H1 (cell line): ENCODE data around the gene SGMS2.

ENCODE experiments used
- CREB1 ChIP-seq: IDR thresholded peaks from 2 replicates; pipeline ENCODE4 v1.6.1; 2012; ENCODE audit warnings: inconsistent platforms
- EP300 ChIP-seq, 2 experiments: IDR thresholded peaks; 1 replicate in 1 of 2; 2 replicates in 1 of 2; pipeline ENCODE4 v1.6.1; 2011 to 2012; ENCODE audit warnings: low read depth in 2 of 2, low read length in 2 of 2, mild to moderate bottlenecking in 2 of 2, borderline replicate concordance in 1 of 2, inconsistent platforms in 1 of 2, moderate library complexity in 1 of 2
- EZH2 ChIP-seq: fragments of 200-600 bp; sonication (generic); IDR thresholded peaks from 2 replicates; pipeline ENCODE4 v1.7.1; 2012; ENCODE audit warnings: low read depth, mild to moderate bottlenecking, moderate library complexity, low read length, inconsistent platforms; ENCODE audit not compliant: severe bottlenecking
- GTF2F1 ChIP-seq: IDR thresholded peaks from 2 replicates; pipeline ENCODE4 v1.6.1; 2012; ENCODE audit warnings: low read depth, low read length, improper control_type of control experiment, borderline replicate concordance
- JUND ChIP-seq: IDR thresholded peaks from 2 replicates; pipeline ENCODE4 v1.6.1; 2011; ENCODE audit warnings: mild to moderate bottlenecking, improper control_type of control experiment, low read length
- MAFK ChIP-seq: IDR thresholded peaks from 2 replicates; pipeline ENCODE4 v1.6.1; 2012; ENCODE audit warnings: low read depth, mild to moderate bottlenecking, improper control_type of control experiment, low read length
- PHF8 ChIP-seq: fragments of 200-600 bp; sonication (generic); conservative IDR thresholded peaks from 2 replicates; pipeline ENCODE4 v1.7.1; 2012; ENCODE audit warnings: low read depth, mild to moderate bottlenecking, inconsistent platforms, low read length, moderate library complexity
- POLR2A ChIP-seq, 2 experiments: IDR thresholded peaks; 1 replicate in 1 of 2; 2 replicates in 1 of 2; pipeline ENCODE4 v1.6.1; 2011; ENCODE audit warnings: low read depth in 2 of 2, low read length in 2 of 2, mild to moderate bottlenecking in 2 of 2; ENCODE audit errors: control extremely low read depth in 1 of 2
- POU5F1 ChIP-seq: IDR thresholded peaks from 2 replicates; pipeline ENCODE4 v1.6.1; 2011; ENCODE audit warnings: low read depth, mild to moderate bottlenecking, low read length, moderate library complexity
- SP1 ChIP-seq: IDR thresholded peaks from 2 replicates; pipeline ENCODE4 v1.6.1; 2011; ENCODE audit warnings: low read depth, low read length
- SRF ChIP-seq: IDR thresholded peaks from 2 replicates; pipeline ENCODE4 v1.6.1; 2011; ENCODE audit warnings: mild to moderate bottlenecking, low read depth, low read length, moderate library complexity
- TAF1 ChIP-seq: IDR thresholded peaks from 2 replicates; pipeline ENCODE4 v1.6.1; 2011; ENCODE audit warnings: mild to moderate bottlenecking, low read depth, low read length
- ZNF274 ChIP-seq: IDR thresholded peaks from 2 replicates; pipeline ENCODE4 v1.7.0; 2012; ENCODE audit warnings: low read length, borderline replicate concordance; ENCODE audit errors: extremely low read depth
- TF ChIP-seq, protein P1 (sequence below), 3 experiments: IDR thresholded peaks; 1 replicate in 2 of 3; 2 replicates in 1 of 3; pipeline versions ENCODE4 v1.5.1 to v1.6.1; 2011; ENCODE audit warnings: low read length in 3 of 3, mild to moderate bottlenecking in 3 of 3, inconsistent platforms in 2 of 3, low read depth in 1 of 3, moderate library complexity in 1 of 3; ENCODE audit not compliant: insufficient read depth in 1 of 3; ENCODE audit errors: control extremely low read depth in 1 of 3

- TF ChIP-seq, protein P1, sequence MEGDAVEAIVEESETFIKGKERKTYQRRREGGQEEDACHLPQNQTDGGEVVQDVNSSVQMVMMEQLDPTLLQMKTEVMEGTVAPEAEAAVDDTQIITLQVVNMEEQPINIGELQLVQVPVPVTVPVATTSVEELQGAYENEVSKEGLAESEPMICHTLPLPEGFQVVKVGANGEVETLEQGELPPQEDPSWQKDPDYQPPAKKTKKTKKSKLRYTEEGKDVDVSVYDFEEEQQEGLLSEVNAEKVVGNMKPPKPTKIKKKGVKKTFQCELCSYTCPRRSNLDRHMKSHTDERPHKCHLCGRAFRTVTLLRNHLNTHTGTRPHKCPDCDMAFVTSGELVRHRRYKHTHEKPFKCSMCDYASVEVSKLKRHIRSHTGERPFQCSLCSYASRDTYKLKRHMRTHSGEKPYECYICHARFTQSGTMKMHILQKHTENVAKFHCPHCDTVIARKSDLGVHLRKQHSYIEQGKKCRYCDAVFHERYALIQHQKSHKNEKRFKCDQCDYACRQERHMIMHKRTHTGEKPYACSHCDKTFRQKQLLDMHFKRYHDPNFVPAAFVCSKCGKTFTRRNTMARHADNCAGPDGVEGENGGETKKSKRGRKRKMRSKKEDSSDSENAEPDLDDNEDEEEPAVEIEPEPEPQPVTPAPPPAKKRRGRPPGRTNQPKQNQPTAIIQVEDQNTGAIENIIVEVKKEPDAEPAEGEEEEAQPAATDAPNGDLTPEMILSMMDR (IDR thresholded peaks at IDR 0.05; ENCODE audit: control extremely low read depth in 1 of 3, insufficient read depth in 1 of 3, low read depth in 1 of 3, low read length in 3 of 3): no peak
- TF ChIP-seq POU5F1 (no peak), EZH2 (no peak), CREB1 (no peak), EP300 (IDR thresholded peaks at IDR 0.05; ENCODE audit: borderline replicate concordance in 1 of 2, low read depth in 2 of 2, low read length in 2 of 2) (no peak), TAF1 (no peak), JUND (no peak), SP1 (no peak), POLR2A (IDR thresholded peaks at IDR 0.05; ENCODE audit: control extremely low read depth in 1 of 2, low read depth in 2 of 2, low read length in 2 of 2) (no peak), ZNF274 (no peak), SRF (no peak), GTF2F1 (no peak), PHF8 (no peak), MAFK (no peak)
These were observed 42.0 kb downstream of the SGMS2 start for GRCh38 chr4:107866726-107867125.
